B cell (primary cell): Measurements from ENCODE around the gene CRBN. TPM values are rescaled to one million over a fixed set of nuclear protein-coding genes. Genes with fewer than 3 reads are reported as not detected.
A peak's percentile ranks its signal among the peaks of the same experiment; 100 is the strongest.

Experiments
- ATAC-seq: fragments of 200-7000 bp; cut with Tn5 transposase; one replicate; pipeline ENCODE4 v1.10.0; 2021; ENCODE audit warnings: low read depth, mild to moderate bottlenecking, moderate number of reproducible peaks, moderate library complexity
- CTCF ChIA-PET: fragments of 350-600 bp; sonication (Branson Sonifier 250); formaldehyde crosslinking; loops from one replicate; lab custom pipeline; 2021; ENCODE audit warnings: antibody characterized with exemption, inconsistent platforms; lab: Charles Lee
- POLR2A ChIA-PET: fragments of 350-600 bp; sonication (Branson Sonifier 250); formaldehyde crosslinking; loops from one replicate; lab custom pipeline; 2021; ENCODE audit warnings: antibody characterized with exemption; lab: Charles Lee
- DNase-seq: peaks from one replicate; pipeline ENCODE4 v3.0.0; 2013
- H2AFZ ChIP-seq: 2 replicates; pipeline ENCODE4 v1.6.1; 2012; ENCODE audit warnings: mild to moderate bottlenecking, low read depth, low read length; ENCODE audit not compliant: insufficient read depth, poor library complexity, severe bottlenecking
- H3K27ac ChIP-seq, 2 donors: 1 replicate in 1 of 2; 2 replicates in 1 of 2; pipeline ENCODE4 v1.5.1; 2012 to 2013; ENCODE audit warnings: low read length in 2 of 2, mild to moderate bottlenecking in 2 of 2, moderate library complexity in 1 of 2
- H3K27me3 ChIP-seq, 4 experiments: fragments of 200-600 bp in 1 of 4; sonication (generic) in 1 of 4; replicated peaks in 1 of 4; 1 replicate in 2 of 4; 2 replicates in 2 of 4; pipeline versions ENCODE4 v1.6.1 to v1.7.0; 2013 to 2016; ENCODE audit warnings: low read length in 3 of 4, mild to moderate bottlenecking in 2 of 4, mixed read lengths in 1 of 4, moderate library complexity in 1 of 4; ENCODE audit not compliant: insufficient read depth in 4 of 4, control insufficient read depth in 3 of 4; ENCODE audit errors: control extremely low read depth in 1 of 4
- H3K36me3 ChIP-seq, 2 experiments: replicated peaks in 1 of 2; 1 replicate in 1 of 2; 2 replicates in 1 of 2; pipeline versions ENCODE4 v1.6.1 to v1.7.1; 2013; ENCODE audit warnings: low read length in 1 of 2; ENCODE audit not compliant: insufficient read depth in 2 of 2, control insufficient read depth in 1 of 2; ENCODE audit errors: control extremely low read depth in 1 of 2, extremely low read depth in 1 of 2
- H3K4me1 ChIP-seq, 2 donors: fragments of 200-600 bp in 1 of 2; sonication (generic) in 1 of 2; 1 replicate in 1 of 2; 2 replicates in 1 of 2; pipeline versions ENCODE4 v1.5.1 to v1.6.1; 2013 to 2017; ENCODE audit warnings: low read length in 2 of 2; ENCODE audit not compliant: control insufficient read depth in 2 of 2, insufficient read depth in 2 of 2
- H3K4me2 ChIP-seq: replicated peaks from 2 replicates; pipeline ENCODE3; 2012; ENCODE audit warnings: mild to moderate bottlenecking, low read depth, low read length; ENCODE audit not compliant: poor library complexity, severe bottlenecking
- H3K4me3 ChIP-seq, 5 experiments: fragments of 200-600 bp in 1 of 5; sonication (generic) in 1 of 5; 1 replicate in 3 of 5; 2 replicates in 2 of 5; pipeline versions ENCODE4 v1.5.1 to v1.7.0; 2011 to 2016; ENCODE audit warnings: low read length in 4 of 5, mild to moderate bottlenecking in 4 of 5, low read depth in 2 of 5, control low read depth in 1 of 5, moderate library complexity in 1 of 5; ENCODE audit not compliant: insufficient read depth in 1 of 5; ENCODE audit errors: control extremely low read depth in 1 of 5, extremely low read depth in 1 of 5
- H3K79me2 ChIP-seq: fragments of 200-600 bp; sonication (generic); one replicate; pipeline ENCODE4 v1.6.0; 2016; ENCODE audit warnings: low read length; ENCODE audit not compliant: control insufficient read depth, insufficient read depth
- H3K9ac ChIP-seq: fragments of 200-600 bp; sonication (generic); 2 replicates; pipeline ENCODE4 v1.6.1; 2017; ENCODE audit warnings: mild to moderate bottlenecking, low read length, moderate library complexity
- H3K9me3 ChIP-seq, 3 donors: one replicate each; pipeline versions ENCODE4 v1.6.1 to v1.7.1; 2013; ENCODE audit warnings: low read length in 2 of 3; ENCODE audit not compliant: control insufficient read depth in 2 of 3, insufficient read depth in 1 of 3; ENCODE audit errors: control extremely low read depth in 1 of 3
- H4K20me1 ChIP-seq: 2 replicates; pipeline ENCODE4 v1.6.0; 2012; ENCODE audit warnings: mild to moderate bottlenecking, low read length; ENCODE audit not compliant: insufficient read depth, control insufficient read depth, poor library complexity, severe bottlenecking
- H3K27ac Mint-ChIP-seq: one replicate; pipeline ENCODE4 v1.8.0; 2021; ENCODE audit warnings: mixed read lengths
- H3K27me3 Mint-ChIP-seq: one replicate; pipeline ENCODE4 v1.8.0; 2021; ENCODE audit warnings: mixed read lengths
- H3K4me1 Mint-ChIP-seq: one replicate; pipeline ENCODE4 v1.8.0; 2021; ENCODE audit warnings: mixed read lengths
- H3K4me3 Mint-ChIP-seq: one replicate; pipeline ENCODE4 v1.8.0; 2021; ENCODE audit warnings: mixed read lengths
- H3K9me3 Mint-ChIP-seq: one replicate; pipeline ENCODE4 v1.8.0; 2022; ENCODE audit warnings: mixed read lengths; ENCODE audit not compliant: insufficient read depth
- EZH2 ChIP-seq: IDR thresholded peaks from 2 replicates; pipeline ENCODE4 v1.6.1; 2012; ENCODE audit warnings: borderline replicate concordance, low read depth, mild to moderate bottlenecking, moderate library complexity, low read length; ENCODE audit not compliant: insufficient read depth, poor library complexity, severe bottlenecking
- WGBS: methylation state at CpG from one replicate; pipeline ENCODE4 v1.1.5; 2013; ENCODE audit warnings: missing lambda C conversion rate; ENCODE audit not compliant: insufficient coverage; 5-methylcytosine and 5-hydroxymethylcytosine counted together
- intact Hi-C: fragments of 100-400 bp; cut with micrococcal nuclease; formaldehyde crosslinking; loops from one replicate; pipeline ENCODE4 v1.10.0; 2022
- polyA plus RNA-seq: library from polyadenylated mRNA; depleted of rRNA; stranded (reverse); fragments of >200 nt; gene quantifications from 2 replicates; pipeline ENCODE4 v1.2.3, GENCODE V29; 2012
- total RNA-seq, 2 donors: library from RNA; stranded (reverse); fragments of 120-200 nt in 1 of 2; gene quantifications; 1 replicate in 1 of 2; 2 replicates in 1 of 2; pipeline versions ENCODE4 v1.2.3 to v1.2.4, GENCODE V29; 2013 to 2022
- TF ChIP-seq, protein P1 (sequence below): fragments of 200-600 bp; IDR thresholded peaks from one replicate; pipeline ENCODE4 v1.8.0; 2022; ENCODE audit warnings: antibody characterized with exemption, mild to moderate bottlenecking

Gene CRBN
- total and polyA plus RNA-seq, 2 donors (not counting 1 experiment from before 2014, with no cell fraction given) = 67.1 to 95.1 TPM

DNA sequence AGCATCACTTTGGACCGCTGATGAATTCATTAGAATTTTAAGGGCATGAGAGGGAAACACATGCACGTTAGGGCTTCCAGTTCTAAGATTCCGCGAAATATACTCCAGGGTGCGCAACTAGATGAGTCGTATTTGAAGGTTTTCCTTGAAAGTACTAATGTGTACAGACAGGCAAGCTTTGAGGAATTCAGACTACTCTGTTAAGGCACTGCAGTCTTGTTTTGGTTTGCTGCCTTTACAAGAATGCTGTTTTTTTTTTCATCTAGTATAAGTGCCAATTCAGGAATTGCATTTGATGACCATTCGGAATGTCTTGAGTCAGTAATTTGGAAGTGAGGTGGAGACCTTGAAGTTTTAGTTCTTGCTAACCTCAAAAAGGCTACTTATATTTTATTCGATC lies 33.7 kb downstream of the CRBN start:
- intact Hi-C loops = no loop called here
- CTCF ChIA-PET = interaction anchor here (0.6 kb wide), 1 partner anchor 71 kb away, joined by 4 read pairs; no protein-coding TSS in a partner anchor
- no peak overlapping the region for H3K27ac ChIP-seq

DNA sequence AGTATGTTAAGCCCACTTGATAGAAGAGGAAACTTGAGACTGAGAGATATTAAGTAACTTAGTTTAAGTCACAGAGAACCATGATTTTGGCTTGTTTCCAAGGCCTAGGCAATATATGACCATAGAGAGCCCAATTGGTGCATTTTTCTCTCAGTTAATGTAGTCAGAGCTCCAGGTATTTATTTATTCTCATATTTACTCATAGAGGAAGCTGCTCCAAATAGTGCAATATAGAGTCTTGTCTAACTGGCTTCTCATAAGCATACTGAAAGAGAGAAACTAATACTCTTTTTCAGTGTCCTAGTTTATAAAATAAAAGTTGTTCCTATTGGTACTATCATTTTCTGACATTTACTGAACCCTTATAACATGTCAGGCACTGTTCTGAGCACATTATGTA lies 37.6 kb downstream of the CRBN start:
- intact Hi-C loops = no loop called here
- H3K4me1 ChIP-seq = no peaks in the 10 kb centered on the region

More for the DNA sequence above, 33.7 kb downstream of the CRBN start:
- no peak overlapping the region for H3K4me3 ChIP-seq
- POLR2A ChIA-PET = no interaction called here
- H3K4me1 ChIP-seq = no peaks in the 10 kb centered on the region
- H3K79me2 ChIP-seq = no peaks in the 10 kb centered on the region
- H4K20me1 ChIP-seq = no peaks in the 10 kb centered on the region
- no peaks in the 10 kb centered on the region for H3K9me3 Mint-ChIP-seq
- no peak overlapping the region for H3K4me3 Mint-ChIP-seq
- H3K36me3 ChIP-seq = peaks cover 50 to 76% of the 10 kb centered on the region in 2 experiments
- H3K9ac ChIP-seq = no peak overlapping the region
- no peaks in the 10 kb centered on the region for H3K27me3 ChIP-seq
- peak overlapping the region; percentile 1 for H3K27ac Mint-ChIP-seq
- H3K27me3 Mint-ChIP-seq = no peaks in the 10 kb centered on the region
- no peak overlapping the region for H3K4me2 ChIP-seq
- no peaks in the 10 kb centered on the region for H3K4me1 Mint-ChIP-seq
- no peak for ATAC-seq
- H3K9me3 ChIP-seq = no peaks in the 10 kb centered on the region
- 100% methylated on average over 6 of the region's 8 CpGs for WGBS
- no peak overlapping the region for H2AFZ ChIP-seq
- no peak for DNase-seq
- TF ChIP-seq EZH2 = no peak
- TF ChIP-seq, protein P1, sequence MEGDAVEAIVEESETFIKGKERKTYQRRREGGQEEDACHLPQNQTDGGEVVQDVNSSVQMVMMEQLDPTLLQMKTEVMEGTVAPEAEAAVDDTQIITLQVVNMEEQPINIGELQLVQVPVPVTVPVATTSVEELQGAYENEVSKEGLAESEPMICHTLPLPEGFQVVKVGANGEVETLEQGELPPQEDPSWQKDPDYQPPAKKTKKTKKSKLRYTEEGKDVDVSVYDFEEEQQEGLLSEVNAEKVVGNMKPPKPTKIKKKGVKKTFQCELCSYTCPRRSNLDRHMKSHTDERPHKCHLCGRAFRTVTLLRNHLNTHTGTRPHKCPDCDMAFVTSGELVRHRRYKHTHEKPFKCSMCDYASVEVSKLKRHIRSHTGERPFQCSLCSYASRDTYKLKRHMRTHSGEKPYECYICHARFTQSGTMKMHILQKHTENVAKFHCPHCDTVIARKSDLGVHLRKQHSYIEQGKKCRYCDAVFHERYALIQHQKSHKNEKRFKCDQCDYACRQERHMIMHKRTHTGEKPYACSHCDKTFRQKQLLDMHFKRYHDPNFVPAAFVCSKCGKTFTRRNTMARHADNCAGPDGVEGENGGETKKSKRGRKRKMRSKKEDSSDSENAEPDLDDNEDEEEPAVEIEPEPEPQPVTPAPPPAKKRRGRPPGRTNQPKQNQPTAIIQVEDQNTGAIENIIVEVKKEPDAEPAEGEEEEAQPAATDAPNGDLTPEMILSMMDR = no peak

More for the DNA sequence above, 37.6 kb downstream of the CRBN start:
- DNase-seq (no peak), ATAC-seq (no peak)
- Histone ChIP-seq H2AFZ (no peak overlapping the region), H3K4me3 (no peak overlapping the region), H3K79me2 (no peaks in the 10 kb centered on the region), H3K4me2 (no peak overlapping the region), H3K9ac (no peak overlapping the region), H4K20me1 (no peaks in the 10 kb centered on the region), H3K36me3 (peaks cover 49 to 85% of the 10 kb centered on the region in 2 experiments), H3K27me3 (no peaks in the 10 kb centered on the region), H3K9me3 (no peaks in the 10 kb centered on the region), H3K27ac (no peak overlapping the region)
- no peaks in the 10 kb centered on the region for H3K4me1 Mint-ChIP-seq
- no peak overlapping the region for H3K4me3 Mint-ChIP-seq
- ChIA-PET POLR2A (no interaction called here), CTCF (no interaction called here)
- TF ChIP-seq EZH2 = no peak
- TF ChIP-seq, protein P1 = no peak
- H3K9me3 Mint-ChIP-seq = no peaks in the 10 kb centered on the region
- no peaks in the 10 kb centered on the region for H3K27me3 Mint-ChIP-seq
- H3K27ac Mint-ChIP-seq = no peak overlapping the region
